IMR-90 (cell line): Measurements from ENCODE around the gene AVP. TPM values are rescaled to one million over a fixed set of nuclear protein-coding genes. Genes with fewer than 3 reads are reported as not detected.

ENCODE experiments used
- ATAC-seq: fragments of 200-7000 bp; cut with Tn5 transposase; 2 replicates; pipeline ENCODE4 v1.9.1; 2020; ENCODE audit warnings: low read depth, mild to moderate bottlenecking, moderate library complexity
- BruUV-seq: library from RNA; stranded (reverse); fragments of 400-500 nt; replicated peaks from 2 replicates; lab custom pipeline; 2021; lab: Mats Ljungman, UMichigan
- CTCF ChIA-PET: fragments of 300-600 bp; formaldehyde crosslinking; extraction: SDS; loops from one replicate; lab custom pipeline; 2021; ENCODE audit warnings: antibody characterized with exemption; lab: Yijun Ruan, JAX
- POLR2A ChIA-PET: fragments of 300-600 bp; sonication (Branson Sonifier 250); formaldehyde crosslinking; loops from one replicate; lab custom pipeline; 2022; ENCODE audit warnings: antibody characterized with exemption; ENCODE audit not compliant: unreplicated experiment; lab: Charles Lee
- DNase-seq: peaks from one replicate; pipeline ENCODE4 v3.0.0; 2013
- H2AFZ ChIP-seq: replicated peaks from 2 replicates; pipeline ENCODE3; 2013; ENCODE audit warnings: low read length, mild to moderate bottlenecking; ENCODE audit not compliant: poor library complexity
- H2AK5ac ChIP-seq: 2 replicates; pipeline ENCODE4 v1.6.1; 2013; ENCODE audit warnings: low read depth, low read length, inconsistent platforms
- H2AK9ac ChIP-seq: replicated peaks from 2 replicates; pipeline ENCODE3; 2013; ENCODE audit warnings: mild to moderate bottlenecking, low read depth, low read length, moderate library complexity; ENCODE audit not compliant: poor library complexity
- H2BK120ac ChIP-seq: 2 replicates; pipeline ENCODE4 v1.6.1; 2013; ENCODE audit warnings: low read depth, low read length, inconsistent platforms
- H2BK15ac ChIP-seq: 3 replicates; pipeline ENCODE4 v1.6.1; 2013; ENCODE audit warnings: low read depth, low read length, inconsistent platforms
- H2BK20ac ChIP-seq: 2 replicates; pipeline ENCODE4 v1.6.1; 2013; ENCODE audit warnings: low read depth, mild to moderate bottlenecking, inconsistent platforms, low read length, moderate library complexity
- H2BK5ac ChIP-seq: 2 replicates; pipeline ENCODE4 v1.6.1; 2013; ENCODE audit warnings: mild to moderate bottlenecking, low read depth, low read length, inconsistent platforms; ENCODE audit not compliant: poor library complexity, severe bottlenecking
- H3K14ac ChIP-seq: replicated peaks from 2 replicates; pipeline ENCODE4 v1.6.1; 2013; ENCODE audit warnings: low read depth, low read length, inconsistent platforms
- H3K18ac ChIP-seq: 2 replicates; pipeline ENCODE4 v1.6.1; 2013; ENCODE audit warnings: low read depth, low read length, control low read depth
- H3K23ac ChIP-seq: 2 replicates; pipeline ENCODE4 v1.6.1; 2013; ENCODE audit warnings: low read depth, low read length, inconsistent platforms
- H3K27ac ChIP-seq: 2 replicates; pipeline ENCODE4 v1.5.1; 2013; ENCODE audit warnings: mild to moderate bottlenecking, control low read depth, low read length; ENCODE audit not compliant: insufficient read depth
- H3K27me3 ChIP-seq: 2 replicates; pipeline ENCODE4 v1.6.1; 2013; ENCODE audit warnings: low read length; ENCODE audit not compliant: control insufficient read depth, insufficient read depth
- H3K36me3 ChIP-seq: 2 replicates; pipeline ENCODE4 v1.6.1; 2013; ENCODE audit warnings: low read length, mixed read lengths; ENCODE audit not compliant: control insufficient read depth, insufficient read depth
- H3K4ac ChIP-seq: 2 replicates; pipeline ENCODE4 v1.6.1; 2013; ENCODE audit warnings: low read depth, low read length, inconsistent platforms
- H3K4me1 ChIP-seq: 2 replicates; pipeline ENCODE4 v1.6.1; 2013; ENCODE audit warnings: low read length, mixed read lengths; ENCODE audit not compliant: control insufficient read depth, insufficient read depth
- H3K4me2 ChIP-seq: 2 replicates; pipeline ENCODE4 v1.6.1; 2013; ENCODE audit warnings: low read depth, mild to moderate bottlenecking, control low read depth, low read length, moderate library complexity
- H3K4me3 ChIP-seq: 2 replicates; pipeline ENCODE4 v1.5.1; 2013; ENCODE audit warnings: low read depth, mild to moderate bottlenecking, control low read depth, low read length, moderate library complexity; ENCODE audit not compliant: insufficient read depth
- H3K56ac ChIP-seq: 2 replicates; pipeline ENCODE4 v1.6.1; 2013; ENCODE audit warnings: low read length, inconsistent platforms; ENCODE audit not compliant: insufficient read depth; ENCODE audit errors: extremely low read depth
- H3K79me1 ChIP-seq, 2 experiments: 2 replicates each; pipeline ENCODE4 v1.6.1; 2013; ENCODE audit warnings: low read length in 2 of 2, inconsistent platforms in 1 of 2, low read depth in 1 of 2
- H3K9ac ChIP-seq: 2 replicates; pipeline ENCODE4 v1.6.1; 2013; ENCODE audit warnings: low read depth, low read length, control low read depth
- H3K9me1 ChIP-seq: 2 replicates; pipeline ENCODE4 v1.6.1; 2013; ENCODE audit warnings: low read length, inconsistent platforms; ENCODE audit not compliant: insufficient read depth
- H3K9me3 ChIP-seq: 2 replicates; pipeline ENCODE4 v1.6.1; 2013; ENCODE audit warnings: low read length; ENCODE audit not compliant: control insufficient read depth, insufficient read depth
- H4K20me1 ChIP-seq: 2 replicates; pipeline ENCODE4 v1.6.1; 2013; ENCODE audit warnings: low read length, inconsistent platforms; ENCODE audit not compliant: insufficient read depth
- H4K5ac ChIP-seq: 2 replicates; pipeline ENCODE4 v1.6.1; 2013; ENCODE audit warnings: mild to moderate bottlenecking, low read depth, low read length, control low read depth
- H4K8ac ChIP-seq, 2 experiments: 2 replicates each; pipeline ENCODE4 v1.6.1; 2013; ENCODE audit warnings: low read depth in 2 of 2, low read length in 2 of 2, control low read depth in 1 of 2, inconsistent platforms in 1 of 2
- H4K91ac ChIP-seq: 2 replicates; pipeline ENCODE4 v1.6.1; 2013; ENCODE audit warnings: low read depth, low read length, inconsistent platforms; ENCODE audit not compliant: insufficient read depth
- BHLHE40 ChIP-seq: fragments of 150-350 bp; IDR thresholded peaks from 2 replicates; pipeline ENCODE4 v1.6.1; 2016; ENCODE audit warnings: mild to moderate bottlenecking, low read depth, low read length
- CHD1 ChIP-seq: IDR thresholded peaks from 2 replicates; pipeline ENCODE4 v1.6.1; 2012; ENCODE audit warnings: low read depth, low read length, improper control_type of control experiment
- FOS ChIP-seq: fragments of 150-350 bp; IDR thresholded peaks from 2 replicates; pipeline ENCODE4 v1.6.1; 2016; ENCODE audit warnings: low read depth, low read length
- MAFK ChIP-seq: IDR thresholded peaks from 2 replicates; pipeline ENCODE4 v1.6.1; 2012; ENCODE audit warnings: low read depth, low read length, improper control_type of control experiment
- MAZ ChIP-seq: IDR thresholded peaks from 2 replicates; pipeline ENCODE4 v1.6.1; 2012; ENCODE audit warnings: low read depth, mild to moderate bottlenecking, low read length, improper control_type of control experiment, moderate library complexity, borderline replicate concordance
- MXI1 ChIP-seq: IDR thresholded peaks from 2 replicates; pipeline ENCODE4 v1.6.1; 2012; ENCODE audit warnings: low read depth, mild to moderate bottlenecking, low read length, moderate library complexity, borderline replicate concordance
- NFE2L2 ChIP-seq: fragments of 150-350 bp; IDR thresholded peaks from 2 replicates; pipeline ENCODE4 v1.6.1; 2016; ENCODE audit warnings: low read depth, mild to moderate bottlenecking, low read length
- POLR2A ChIP-seq: IDR thresholded peaks from 2 replicates; pipeline ENCODE4 v1.6.1; 2012; ENCODE audit warnings: mild to moderate bottlenecking, low read depth, low read length
- RAD21 ChIP-seq: IDR thresholded peaks from 2 replicates; pipeline ENCODE4 v1.6.1; 2012; ENCODE audit warnings: low read length, improper control_type of control experiment
- RCOR1 ChIP-seq: IDR thresholded peaks from 2 replicates; pipeline ENCODE4 v1.6.1; 2012; ENCODE audit warnings: mild to moderate bottlenecking, low read length, improper control_type of control experiment; ENCODE audit not compliant: insufficient replicate concordance
- RFX5 ChIP-seq: IDR thresholded peaks from 2 replicates; pipeline ENCODE4 v1.8.0; 2012; ENCODE audit warnings: low read depth, mild to moderate bottlenecking, low read length, moderate library complexity
- USF2 ChIP-seq: fragments of 150-350 bp; IDR thresholded peaks from 2 replicates; pipeline ENCODE4 v1.6.1; 2017; ENCODE audit warnings: mild to moderate bottlenecking, antibody characterized with exemption, low read length, low read depth
- WGBS, 2 experiments: methylation state at CpG; one replicate each; pipeline versions ENCODE4 v1.1.5 to v1.1.7; 2013; ENCODE audit warnings: missing lambda C conversion rate in 2 of 2; ENCODE audit not compliant: insufficient read length in 1 of 2; ENCODE audit errors: extremely low coverage in 2 of 2; 5-methylcytosine and 5-hydroxymethylcytosine counted together
- dilution Hi-C: fragments of 300-500 bp; cut with HindIII; formaldehyde crosslinking; loops from one replicate; pipeline ENCODE4 v1.14.3; 2018; ENCODE audit warnings: low sequenced_read_pairs; ENCODE audit not compliant: unreplicated experiment
- in situ Hi-C: fragments of 300-500 bp; cut with MboI; formaldehyde crosslinking; loops from 3 replicates; pipeline ENCODE4 v1.14.3; 2019; ENCODE audit warnings: low sequenced_read_pairs, inconsistent platforms, mixed read lengths
- intact Hi-C: fragments of 100-400 bp; cut with micrococcal nuclease; formaldehyde crosslinking; loops from 2 replicates; pipeline ENCODE4 v1.10.0; 2022
- polyA plus RNA-seq, 3 experiments: library from polyadenylated mRNA; depleted of rRNA; stranded (reverse); fragments of >200 nt; gene quantifications; 2 replicates each; pipeline ENCODE4 v1.2.3, GENCODE V29; 2012; ENCODE audit warnings: low replicate concordance in 1 of 3
- total RNA-seq: library from RNA; depleted of rRNA; stranded (reverse); fragments of >200 nt; gene quantifications from 2 replicates; pipeline ENCODE4 v1.2.3, GENCODE V29; 2012
- TF ChIP-seq, protein P1 (sequence below): fragments of 150-350 bp; IDR thresholded peaks from 2 replicates; pipeline ENCODE4 v1.6.1; 2016; ENCODE audit warnings: low read depth, mild to moderate bottlenecking, low read length, moderate library complexity, borderline replicate concordance
- TF ChIP-seq, protein P2 (sequence below): conservative IDR thresholded peaks from 2 replicates; pipeline ENCODE4 v1.5.1; 2012; ENCODE audit warnings: mild to moderate bottlenecking, low read depth, low read length, improper control_type of control experiment

Gene AVP
- total and polyA plus RNA-seq, 2 of the 4 experiments (the other 2 are of a cell fraction) = not detected

DNA sequence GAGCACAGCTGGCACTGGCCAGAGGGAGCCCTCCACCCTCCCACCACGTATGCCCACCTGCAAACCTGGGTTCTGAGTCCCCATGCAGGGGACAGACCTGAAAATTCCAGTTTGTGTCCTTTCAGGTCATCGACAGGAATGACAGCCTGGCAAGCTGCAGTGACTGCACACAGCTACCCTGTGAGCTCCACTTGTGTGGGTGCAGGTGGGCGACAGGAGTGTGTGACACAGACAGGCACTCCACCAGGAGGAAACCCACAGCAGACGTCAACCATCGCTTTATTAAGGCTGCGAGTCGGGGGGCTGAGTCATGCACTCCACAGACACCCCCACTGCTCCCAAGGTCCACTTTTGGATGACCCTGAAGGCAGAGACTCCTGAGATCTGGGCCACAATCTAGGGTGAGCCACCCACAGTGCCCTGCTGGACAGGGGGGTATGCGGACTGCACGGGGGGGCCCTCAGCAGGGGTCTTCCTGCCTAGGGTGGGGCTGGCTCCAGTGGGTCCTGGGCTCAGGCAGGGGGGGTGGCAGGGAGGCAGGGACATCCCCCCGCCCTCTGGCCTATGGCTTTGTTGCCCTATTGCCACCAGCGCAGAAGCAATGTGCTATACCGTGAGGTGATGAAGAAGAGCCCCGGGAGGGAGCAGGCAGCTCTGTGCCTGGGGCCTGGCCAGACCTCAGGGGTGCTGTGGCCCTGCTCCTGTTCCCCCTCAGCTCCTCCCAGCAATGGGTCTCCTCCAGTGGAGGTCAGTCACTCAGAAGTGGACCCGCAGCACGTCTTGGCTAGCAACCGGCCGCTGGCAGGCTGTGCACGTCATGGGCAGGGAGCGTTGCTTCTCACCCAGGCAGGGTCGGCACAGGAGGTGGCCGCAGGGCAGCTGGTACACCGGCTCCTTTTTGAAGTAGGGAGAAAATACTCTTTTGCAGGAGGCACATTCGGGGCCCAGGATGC lies 25.1 kb upstream of the AVP start:
- Histone ChIP-seq H2AK5ac (no peak overlapping the region), H3K56ac (no peak overlapping the region), H4K91ac (no peak overlapping the region), H3K27ac (no peak overlapping the region), H3K18ac (no peak overlapping the region), H4K20me1 (no peaks in the 10 kb centered on the region; the same call in 1 of the 2 replicates), H2BK15ac (no peak overlapping the region), H3K27me3 (no peaks in the 10 kb centered on the region), H2AFZ (no peak overlapping the region), H3K23ac (no peak overlapping the region), H2AK9ac (no peak overlapping the region), H3K4ac (no peak overlapping the region), H2BK5ac (no peak overlapping the region), H3K79me1 (no peaks in the 10 kb centered on the region), H3K9ac (no peak overlapping the region), H3K4me3 (no peak overlapping the region), H3K14ac (no peak overlapping the region), H3K9me1 (peaks cover 5% of the 10 kb centered on the region; the same call in 1 of the 2 replicates), H4K5ac (no peak overlapping the region), H2BK120ac (no peak overlapping the region), H3K4me2 (no peak overlapping the region), H3K36me3 (peaks cover 18% of the 10 kb centered on the region), H3K9me3 (no peaks in the 10 kb centered on the region), H2BK20ac (no peak overlapping the region), H4K8ac (no peak overlapping the region), H3K4me1 (no peaks in the 10 kb centered on the region)
- POLR2A ChIA-PET = no interaction called here
- DNase-seq = no peak
- in situ Hi-C loops = loop anchor here (5.0 kb wide), 1 partner anchor 52 kb away; no protein-coding TSS in a partner anchor
- CTCF ChIA-PET = interaction anchor here (0.5 to 0.9 kb wide), 3 partner anchors 8 to 161 kb away, joined by 3 to 4 read pairs (median 3); no protein-coding TSS in a partner anchor
- intact Hi-C loops = no loop called here
- 83% methylated on average over 7 of the region's 23 CpGs; no CpG with 5 or more reads in 1 of the 2 experiments for WGBS, 2 experiments
- ATAC-seq = no peak
- no TSS peak for BruUV-seq
- dilution Hi-C loops = no loop called here
- TF ChIP-seq NFE2L2 (no peak), MAFK (no peak), FOS (no peak), RFX5 (no peak), USF2 (no peak), BHLHE40 (no peak), CHD1 (no peak), RAD21 (no peak), RCOR1 (no peak), MAZ (no peak), POLR2A (no peak), MXI1 (no peak)
- TF ChIP-seq, protein P1, sequence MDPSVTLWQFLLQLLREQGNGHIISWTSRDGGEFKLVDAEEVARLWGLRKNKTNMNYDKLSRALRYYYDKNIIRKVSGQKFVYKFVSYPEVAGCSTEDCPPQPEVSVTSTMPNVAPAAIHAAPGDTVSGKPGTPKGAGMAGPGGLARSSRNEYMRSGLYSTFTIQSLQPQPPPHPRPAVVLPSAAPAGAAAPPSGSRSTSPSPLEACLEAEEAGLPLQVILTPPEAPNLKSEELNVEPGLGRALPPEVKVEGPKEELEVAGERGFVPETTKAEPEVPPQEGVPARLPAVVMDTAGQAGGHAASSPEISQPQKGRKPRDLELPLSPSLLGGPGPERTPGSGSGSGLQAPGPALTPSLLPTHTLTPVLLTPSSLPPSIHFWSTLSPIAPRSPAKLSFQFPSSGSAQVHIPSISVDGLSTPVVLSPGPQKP = no peak
- TF ChIP-seq, protein P2, sequence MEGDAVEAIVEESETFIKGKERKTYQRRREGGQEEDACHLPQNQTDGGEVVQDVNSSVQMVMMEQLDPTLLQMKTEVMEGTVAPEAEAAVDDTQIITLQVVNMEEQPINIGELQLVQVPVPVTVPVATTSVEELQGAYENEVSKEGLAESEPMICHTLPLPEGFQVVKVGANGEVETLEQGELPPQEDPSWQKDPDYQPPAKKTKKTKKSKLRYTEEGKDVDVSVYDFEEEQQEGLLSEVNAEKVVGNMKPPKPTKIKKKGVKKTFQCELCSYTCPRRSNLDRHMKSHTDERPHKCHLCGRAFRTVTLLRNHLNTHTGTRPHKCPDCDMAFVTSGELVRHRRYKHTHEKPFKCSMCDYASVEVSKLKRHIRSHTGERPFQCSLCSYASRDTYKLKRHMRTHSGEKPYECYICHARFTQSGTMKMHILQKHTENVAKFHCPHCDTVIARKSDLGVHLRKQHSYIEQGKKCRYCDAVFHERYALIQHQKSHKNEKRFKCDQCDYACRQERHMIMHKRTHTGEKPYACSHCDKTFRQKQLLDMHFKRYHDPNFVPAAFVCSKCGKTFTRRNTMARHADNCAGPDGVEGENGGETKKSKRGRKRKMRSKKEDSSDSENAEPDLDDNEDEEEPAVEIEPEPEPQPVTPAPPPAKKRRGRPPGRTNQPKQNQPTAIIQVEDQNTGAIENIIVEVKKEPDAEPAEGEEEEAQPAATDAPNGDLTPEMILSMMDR = no peak
